ENCODE measurements around the gene EPHA2. TPM values are rescaled to one million over a fixed set of nuclear protein-coding genes. Genes with fewer than 3 reads are reported as not detected.

Gene EPHA2
- total RNA-seq, 1 donor from 2014 or later: 25.0 TPM

DNA sequence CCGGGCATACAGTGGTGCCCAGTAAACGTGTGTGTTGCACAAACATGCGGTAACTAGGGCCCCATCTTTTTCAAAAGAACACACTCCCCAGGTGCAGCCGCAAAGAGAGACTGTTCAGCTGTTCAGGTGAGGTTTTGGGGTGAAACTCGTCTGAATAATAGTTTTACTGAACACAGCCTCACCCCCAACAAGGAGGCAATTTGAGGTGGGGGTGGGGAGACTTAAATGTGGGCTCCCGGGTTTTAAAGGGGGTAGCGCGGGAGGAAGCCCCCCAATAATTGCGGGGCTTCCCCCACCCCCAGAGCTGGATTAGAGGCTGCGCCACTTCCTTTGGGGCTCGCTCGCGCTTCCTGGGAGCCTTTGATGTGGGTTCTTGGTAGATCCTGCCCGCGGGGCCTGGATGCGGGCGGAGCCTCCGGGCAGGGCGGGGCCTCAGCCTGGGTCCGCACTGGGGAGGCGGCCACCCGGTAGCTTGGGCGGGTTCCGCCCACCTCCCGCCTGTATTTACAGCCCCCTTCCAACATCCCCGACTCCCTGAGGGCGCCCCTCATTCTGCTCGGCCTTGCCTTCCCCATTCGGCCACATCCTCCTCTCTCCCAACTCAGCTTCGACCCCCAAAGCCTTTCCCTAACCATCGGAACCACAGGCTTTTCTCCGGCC lies 6.4 kb upstream of the EPHA2 start:
- no peaks in the 10 kb centered on the region for H3K9me3 Mint-ChIP-seq
- H3K4me3 Mint-ChIP-seq: peak overlapping the region; percentile 54
- H3K4me1 Mint-ChIP-seq: peaks cover 48% of the 10 kb centered on the region
- H3K36me3 Mint-ChIP-seq (ENCODE audit: low read depth): no peaks in the 10 kb centered on the region
- TF ChIP-seq, protein P1, sequence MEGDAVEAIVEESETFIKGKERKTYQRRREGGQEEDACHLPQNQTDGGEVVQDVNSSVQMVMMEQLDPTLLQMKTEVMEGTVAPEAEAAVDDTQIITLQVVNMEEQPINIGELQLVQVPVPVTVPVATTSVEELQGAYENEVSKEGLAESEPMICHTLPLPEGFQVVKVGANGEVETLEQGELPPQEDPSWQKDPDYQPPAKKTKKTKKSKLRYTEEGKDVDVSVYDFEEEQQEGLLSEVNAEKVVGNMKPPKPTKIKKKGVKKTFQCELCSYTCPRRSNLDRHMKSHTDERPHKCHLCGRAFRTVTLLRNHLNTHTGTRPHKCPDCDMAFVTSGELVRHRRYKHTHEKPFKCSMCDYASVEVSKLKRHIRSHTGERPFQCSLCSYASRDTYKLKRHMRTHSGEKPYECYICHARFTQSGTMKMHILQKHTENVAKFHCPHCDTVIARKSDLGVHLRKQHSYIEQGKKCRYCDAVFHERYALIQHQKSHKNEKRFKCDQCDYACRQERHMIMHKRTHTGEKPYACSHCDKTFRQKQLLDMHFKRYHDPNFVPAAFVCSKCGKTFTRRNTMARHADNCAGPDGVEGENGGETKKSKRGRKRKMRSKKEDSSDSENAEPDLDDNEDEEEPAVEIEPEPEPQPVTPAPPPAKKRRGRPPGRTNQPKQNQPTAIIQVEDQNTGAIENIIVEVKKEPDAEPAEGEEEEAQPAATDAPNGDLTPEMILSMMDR (conservative IDR thresholded peaks at IDR 0.05): no peak
- no peak for DNase-seq (ENCODE audit: low read depth, low spot score)
- peak overlapping the region; percentile 35 for H3K27ac Mint-ChIP-seq (ENCODE audit: unreplicated experiment)
- no peaks in the 10 kb centered on the region for H3K27me3 Mint-ChIP-seq (ENCODE audit: low read depth)

DNA sequence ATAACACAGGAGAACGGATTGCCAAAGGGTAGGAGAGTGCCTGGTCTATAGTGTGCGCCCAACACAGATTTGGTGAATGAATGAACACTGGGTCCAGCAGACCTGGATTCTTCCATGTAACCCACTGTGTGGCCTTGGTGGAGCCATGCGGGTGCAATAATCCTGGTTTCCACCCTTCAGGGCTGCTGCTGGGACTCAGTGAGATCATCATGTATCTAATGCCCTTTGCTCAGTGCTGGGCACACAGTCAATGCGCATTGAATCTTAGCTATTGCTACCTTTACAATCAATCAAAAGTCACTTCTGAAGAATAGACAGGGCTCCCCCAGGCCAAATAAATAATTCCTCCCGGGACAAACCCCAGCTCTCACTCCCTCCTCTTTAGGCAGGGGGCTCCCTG lies 5.8 kb upstream of the EPHA2 start:
- H3K9me3 Mint-ChIP-seq: no peaks in the 10 kb centered on the region
- peak overlapping the region; percentile 35 for H3K27ac Mint-ChIP-seq (ENCODE audit: unreplicated experiment)
- H3K36me3 Mint-ChIP-seq (ENCODE audit: low read depth): no peaks in the 10 kb centered on the region
- H3K4me3 Mint-ChIP-seq: peak overlapping the region; percentile 54
- H3K4me1 Mint-ChIP-seq: peaks cover 48% of the 10 kb centered on the region
- DNase-seq (ENCODE audit: low read depth, low spot score): no peak
- no peaks in the 10 kb centered on the region for H3K27me3 Mint-ChIP-seq (ENCODE audit: low read depth)
- TF ChIP-seq, protein P1 (conservative IDR thresholded peaks at IDR 0.05): no peak

GRCh38 chr1:16158993-16159831 lies 3.3 kb upstream of the EPHA2 start:
- no peak overlapping the region for H3K27ac Mint-ChIP-seq (ENCODE audit: unreplicated experiment)
- no peaks in the 10 kb centered on the region for H3K9me3 Mint-ChIP-seq
- TF ChIP-seq, protein P1 (conservative IDR thresholded peaks at IDR 0.05): no peak
- peak overlapping the region; percentile 22 for H3K4me3 Mint-ChIP-seq
- H3K27me3 Mint-ChIP-seq (ENCODE audit: low read depth): no peaks in the 10 kb centered on the region
- no peaks in the 10 kb centered on the region for H3K36me3 Mint-ChIP-seq (ENCODE audit: low read depth)
- peaks cover 34% of the 10 kb centered on the region for H3K4me1 Mint-ChIP-seq
- no peak for DNase-seq (ENCODE audit: low read depth, low spot score)

GRCh38 chr1:16158025-16158424 lies 2.2 kb upstream of the EPHA2 start:
- TF ChIP-seq, protein P1 (conservative IDR thresholded peaks at IDR 0.05): no peak
- H3K27ac Mint-ChIP-seq (ENCODE audit: unreplicated experiment): no peak overlapping the region
- peak overlapping the region; percentile 2 for H3K4me3 Mint-ChIP-seq

GRCh38 chr1:16156848-16157495 lies 1.1 kb upstream of the EPHA2 start:
- Mint-ChIP-seq H3K36me3 (ENCODE audit: low read depth) (no peaks in the 10 kb centered on the region), H3K4me1 (peaks cover 38% of the 10 kb centered on the region), H3K9me3 (no peaks in the 10 kb centered on the region), H3K27ac (ENCODE audit: unreplicated experiment) (no peak overlapping the region), H3K27me3 (ENCODE audit: low read depth) (no peaks in the 10 kb centered on the region), H3K4me3 (peak overlapping the region; percentile 96)
- no peak for DNase-seq (ENCODE audit: low read depth, low spot score)
- TF ChIP-seq, protein P1 (conservative IDR thresholded peaks at IDR 0.05): no peak

More at GRCh38 chr1:16158025-16158424, 2.2 kb upstream of the EPHA2 start:
- no peak for DNase-seq (ENCODE audit: low read depth, low spot score)
- peaks cover 37% of the 10 kb centered on the region for H3K4me1 Mint-ChIP-seq
- no peaks in the 10 kb centered on the region for H3K36me3 Mint-ChIP-seq (ENCODE audit: low read depth)
- H3K9me3 Mint-ChIP-seq: no peaks in the 10 kb centered on the region
- no peaks in the 10 kb centered on the region for H3K27me3 Mint-ChIP-seq (ENCODE audit: low read depth)
